GM19193 (cell line): Measurements from ENCODE around the gene PIAS4.

ENCODE experiments used
- POLR2A ChIP-seq: IDR thresholded peaks from 4 replicates; pipeline ENCODE4 v1.6.1; 2011; ENCODE audit not compliant: insufficient read depth, insufficient read length; ENCODE audit errors: extremely low read depth

The PIAS4 gene

DNA sequence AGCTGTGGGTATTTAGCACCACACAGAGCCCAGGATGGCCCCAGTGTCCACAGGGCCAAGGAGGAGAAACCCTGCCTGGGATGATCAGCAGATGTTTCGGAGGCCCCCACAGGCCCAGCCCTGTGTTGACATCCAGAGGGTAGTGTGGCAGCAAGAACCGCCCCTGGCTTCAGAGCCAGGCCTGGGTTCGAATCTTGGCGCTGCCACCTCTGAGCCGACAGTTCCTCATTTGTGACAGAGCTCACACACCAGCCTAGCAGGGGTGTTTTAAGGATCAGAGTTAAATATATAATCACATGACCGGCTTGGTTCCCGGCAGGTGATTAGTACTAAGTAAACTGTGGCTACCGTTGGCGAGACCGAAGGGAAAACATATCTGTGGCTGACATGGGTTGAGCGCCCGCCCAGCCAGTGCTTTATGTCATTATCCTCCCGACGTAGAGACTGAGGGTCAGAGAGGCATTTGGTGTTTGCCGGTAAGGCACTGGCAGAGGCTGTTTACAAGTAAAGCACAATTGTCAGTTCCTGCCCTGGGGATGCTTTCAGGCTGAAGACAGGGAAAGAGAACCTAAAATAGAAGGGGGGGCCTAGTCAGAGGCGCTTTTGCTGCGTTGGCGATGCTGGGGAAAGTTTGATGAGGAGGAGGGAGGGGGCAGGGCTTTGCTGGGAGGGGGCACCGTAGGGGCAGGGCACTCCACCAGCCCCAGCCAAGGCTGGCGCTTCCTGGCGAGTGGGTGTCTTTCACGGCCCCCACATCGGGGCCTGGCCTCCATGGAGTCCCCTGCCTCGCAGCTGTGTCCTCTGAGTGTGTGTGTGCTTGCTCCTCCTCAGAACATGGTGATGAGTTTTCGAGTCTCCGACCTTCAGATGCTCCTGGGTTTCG lies 4.8 kb downstream of the PIAS4 start:
- TF ChIP-seq POLR2A, result no peak

- no peak for TF ChIP-seq POLR2A
These were observed 5.6 kb downstream of the PIAS4 start for GRCh38 chr19:4012975-4013634.

- TF ChIP-seq POLR2A, result no peak
These were observed 6.5 kb downstream of the PIAS4 start for GRCh38 chr19:4013886-4014540.

DNA sequence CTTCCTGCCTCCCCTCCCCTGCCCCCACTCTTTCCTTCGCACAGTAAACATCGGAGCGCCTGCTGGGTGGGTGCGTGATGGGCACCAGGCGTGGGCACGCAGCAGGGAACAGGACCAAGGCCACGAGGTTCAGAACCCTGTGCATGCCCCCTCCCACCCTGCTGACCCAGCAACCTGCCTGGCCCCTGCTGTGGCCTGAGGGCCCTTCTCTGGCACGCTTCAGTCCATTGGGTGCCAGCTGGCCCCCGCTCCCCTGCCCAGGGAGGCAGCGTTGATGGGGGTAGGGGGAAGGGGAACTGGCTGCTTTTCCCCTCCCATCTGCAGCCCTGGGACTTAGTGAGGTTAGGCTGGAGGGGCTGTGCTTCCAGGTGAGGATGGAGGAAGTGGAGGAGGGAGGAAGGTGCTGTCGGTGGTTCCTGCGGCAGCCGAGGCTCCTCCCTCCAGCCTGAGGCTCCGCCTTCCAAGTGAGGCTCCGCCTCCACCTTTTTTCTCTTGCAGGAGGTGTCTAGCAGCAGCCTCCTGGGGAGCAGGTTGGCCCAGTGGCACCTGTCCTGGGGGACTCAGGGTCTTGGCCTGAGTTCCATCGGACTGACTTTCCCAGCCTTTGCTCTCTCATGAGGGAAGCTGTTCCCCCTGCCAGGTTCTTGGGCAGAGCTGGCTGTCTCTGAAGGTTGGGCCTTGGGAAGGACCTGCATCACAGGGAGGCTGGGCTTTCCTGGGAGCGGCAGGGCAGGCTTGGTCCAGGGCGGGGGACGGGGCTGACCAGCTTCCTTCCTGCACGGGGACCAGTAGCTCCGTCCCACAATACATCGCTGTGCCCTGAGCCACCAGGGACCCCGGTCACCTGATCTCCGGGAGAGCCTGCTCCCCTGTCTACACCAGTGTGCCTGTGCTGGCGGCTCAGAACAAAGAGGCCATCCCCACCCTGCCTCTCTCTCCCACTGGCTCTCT lies 7.3 kb downstream of the PIAS4 start:
- no peak for TF ChIP-seq POLR2A

DNA sequence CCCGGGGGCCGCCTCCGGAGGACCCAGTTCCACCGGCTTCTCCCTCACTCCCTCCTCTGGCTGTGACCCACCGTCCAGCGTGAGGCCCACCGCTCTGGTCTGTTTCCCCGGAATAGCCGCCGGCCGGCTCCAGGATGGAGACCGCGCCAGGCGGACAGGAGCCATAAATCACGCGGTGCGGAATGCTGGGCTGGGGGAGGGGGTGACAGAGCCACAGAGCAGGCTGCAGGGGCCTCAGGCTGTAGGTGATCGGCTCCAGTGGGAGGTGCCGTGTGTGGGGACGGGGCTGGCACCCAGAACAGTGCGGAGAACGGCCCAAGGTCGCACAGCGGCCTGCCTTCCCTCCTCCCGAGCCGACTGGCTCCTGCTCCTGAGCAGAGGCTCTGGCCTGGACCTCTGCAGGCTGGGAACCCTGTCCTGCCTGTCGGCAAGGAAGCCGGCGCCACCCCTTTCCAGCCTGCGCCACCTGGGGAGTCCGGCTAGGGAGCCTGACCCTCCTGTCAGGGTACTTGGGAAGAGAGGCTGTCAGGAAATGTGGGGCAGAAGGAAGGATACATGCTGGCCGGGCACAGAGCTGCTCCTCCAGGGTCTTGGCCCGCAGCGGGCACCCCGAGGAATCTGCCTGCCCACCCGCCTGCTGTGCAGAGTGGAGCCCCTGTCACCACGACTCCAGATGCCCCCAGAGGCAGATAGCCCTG lies 8.3 kb downstream of the PIAS4 start:
- no peak for TF ChIP-seq POLR2A

GRCh38 chr19:4016486-4016885 lies 8.9 kb downstream of the PIAS4 start:
- TF ChIP-seq POLR2A, result no peak

DNA sequence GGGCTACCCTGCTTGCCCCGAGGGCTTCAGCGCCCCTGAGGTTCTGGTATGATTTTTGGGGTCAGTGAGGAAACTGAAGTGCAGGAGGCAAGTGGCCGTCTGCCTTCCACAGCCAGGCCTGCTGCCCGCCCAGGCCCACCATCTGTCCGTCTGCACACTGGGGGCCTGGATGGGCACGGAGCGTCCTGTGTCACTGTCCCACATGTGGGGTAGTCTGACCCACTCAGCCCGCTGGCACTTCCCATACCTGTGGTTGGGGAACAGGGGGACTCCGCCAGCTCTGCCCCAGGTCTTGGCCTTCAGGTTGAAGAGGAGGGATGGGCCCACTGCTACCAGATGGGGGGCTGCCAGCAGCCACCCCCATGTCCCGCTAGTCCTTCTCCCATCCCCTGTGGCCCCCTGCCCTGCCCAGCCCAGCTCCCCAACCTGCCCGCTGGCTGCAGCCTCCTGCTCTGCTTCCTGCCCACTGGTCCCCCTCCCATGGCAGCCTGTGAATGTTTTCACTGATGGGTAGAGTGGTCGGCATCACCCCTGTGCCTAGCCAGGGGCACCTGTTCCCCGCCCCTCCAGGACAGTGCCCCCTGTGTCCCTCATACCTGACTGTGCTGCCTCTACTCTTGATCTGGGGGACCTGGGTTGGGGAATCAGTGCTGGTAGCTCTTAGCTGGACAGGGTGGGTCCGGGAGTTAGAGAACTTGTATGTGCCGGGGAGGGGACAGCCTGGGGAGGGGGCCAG lies 9.5 kb downstream of the PIAS4 start:
- no peak for TF ChIP-seq POLR2A

DNA sequence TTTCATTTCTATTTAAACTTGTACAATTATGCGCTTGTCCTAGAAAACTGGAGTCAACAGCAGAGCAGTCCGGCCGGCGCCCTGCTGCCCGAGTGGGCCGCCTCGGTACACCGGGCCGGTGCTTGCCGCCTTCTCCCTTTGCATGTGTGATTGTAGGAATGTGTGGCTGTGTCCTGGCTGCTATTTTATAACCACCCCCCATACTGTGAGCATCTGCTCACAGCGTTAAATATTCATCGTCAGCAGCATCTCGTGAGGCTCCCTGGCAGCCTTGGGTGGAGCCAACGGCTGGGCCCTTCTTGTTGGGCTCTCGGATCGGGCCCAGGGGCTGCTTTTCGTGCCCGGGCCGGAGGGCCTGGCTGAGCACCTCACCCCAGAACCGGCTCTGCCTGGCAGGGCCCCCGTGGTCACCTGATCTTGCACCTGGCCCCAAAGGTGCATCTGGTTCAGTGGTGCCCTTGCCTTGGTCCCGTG lies 10.6 kb downstream of the PIAS4 start:
- TF ChIP-seq POLR2A, result no peak

DNA sequence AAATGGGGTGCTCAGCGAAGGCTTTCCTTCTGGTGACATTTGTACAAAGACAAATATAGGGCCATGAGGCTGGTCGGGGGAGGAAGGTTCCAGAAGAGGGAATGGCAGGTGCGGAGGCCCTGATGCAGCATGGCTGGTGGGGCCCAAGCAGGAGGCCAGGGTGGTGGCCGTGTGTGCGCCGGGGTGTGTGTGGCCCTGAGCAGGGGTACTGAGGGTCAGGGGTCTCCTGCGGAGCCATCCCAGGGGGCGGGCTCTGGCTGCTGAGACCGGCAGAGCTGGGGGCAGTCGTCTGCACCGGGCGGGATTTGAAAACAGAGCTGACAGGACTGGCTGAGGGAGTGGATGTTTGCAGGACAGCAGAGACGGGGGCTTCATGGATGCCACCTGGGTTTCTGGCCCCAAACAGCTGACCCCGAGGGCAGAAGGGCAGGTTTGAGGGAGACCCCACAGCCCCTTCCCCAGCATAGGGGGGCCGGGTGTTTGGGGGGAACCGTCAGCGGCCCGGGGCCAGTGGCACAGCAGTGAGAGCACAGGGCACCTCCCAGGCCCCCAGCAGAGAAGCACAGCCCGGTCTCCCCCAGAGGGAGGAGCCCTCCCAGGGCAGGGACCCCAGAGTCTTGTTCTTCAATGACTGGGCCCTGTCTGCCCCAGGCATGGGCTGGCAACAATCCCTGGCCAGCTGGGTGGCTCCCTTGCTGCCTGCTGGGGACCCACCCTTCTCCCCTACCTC lies 11.4 kb downstream of the PIAS4 start:
- no peak for TF ChIP-seq POLR2A

GRCh38 chr19:4019578-4019977 lies 12.0 kb downstream of the PIAS4 start:
- TF ChIP-seq POLR2A, result no peak

GRCh38 chr19:4023600-4024398 lies 16.3 kb downstream of the PIAS4 start:
- TF ChIP-seq POLR2A, result no peak

GRCh38 chr19:4025317-4025716 lies 17.8 kb downstream of the PIAS4 start:
- no peak for TF ChIP-seq POLR2A
